Activated T-cell treated with anti-CD3 and anti-CD28 coated beads, Interleukin-2, amount 50 U/mL, for 72 hours (primary cell): ENCODE results near the gene PCDHGB5. TPM values are rescaled to one million over a fixed set of nuclear protein-coding genes. Genes with fewer than 3 reads are reported as not detected.
"Not testable (repeated sequence)": the region's sequence is repeated elsewhere in the genome, so short reads cannot be mapped to it uniquely, and the experiment has no call there.

Experiments
- ATAC-seq, 2 donors: fragments of 150-1000 bp; cut with Tn5 transposase; replicated peaks in 1 of 2; 2 replicates each; pipeline ENCODE4 v1.10.0; 2021; ENCODE audit warnings: moderate library complexity in 2 of 2, mild to moderate bottlenecking in 1 of 2
- DNase-seq, 2 donors: peaks; one replicate each; pipeline ENCODE4 v3.0.0; 2021 to 2022; ENCODE audit warnings: mixed read lengths in 1 of 2
- H3K27ac Mint-ChIP-seq: one replicate; pipeline ENCODE4 v1.8.0; 2022; ENCODE audit warnings: mild to moderate bottlenecking, moderate library complexity, mixed read lengths
- H3K27me3 Mint-ChIP-seq: one replicate; pipeline ENCODE4 v1.8.0; 2022; ENCODE audit warnings: low read depth, mixed read lengths
- H3K36me3 Mint-ChIP-seq, 2 donors: one replicate each; pipeline ENCODE4 v1.8.0; 2022; ENCODE audit warnings: mixed read lengths in 2 of 2, mild to moderate bottlenecking in 1 of 2; ENCODE audit not compliant: insufficient read depth in 2 of 2
- H3K4me1 Mint-ChIP-seq: one replicate; pipeline ENCODE4 v1.8.0; 2022; ENCODE audit warnings: low read depth, mixed read lengths
- H3K4me3 Mint-ChIP-seq, 2 donors: one replicate each; pipeline ENCODE4 v1.8.0; 2022; ENCODE audit warnings: mild to moderate bottlenecking in 2 of 2, mixed read lengths in 2 of 2, moderate library complexity in 2 of 2
- H3K9me3 Mint-ChIP-seq, 2 donors: one replicate each; pipeline ENCODE4 v1.8.0; 2022; ENCODE audit warnings: mixed read lengths in 2 of 2
- total RNA-seq, 2 donors: library from RNA; stranded (reverse); gene quantifications; one replicate each; pipeline ENCODE4 v1.2.3, GENCODE V29; 2022

Gene PCDHGB5
- total RNA-seq, 2 donors from 2014 or later, result 0.17 to 0.21 TPM

DNA sequence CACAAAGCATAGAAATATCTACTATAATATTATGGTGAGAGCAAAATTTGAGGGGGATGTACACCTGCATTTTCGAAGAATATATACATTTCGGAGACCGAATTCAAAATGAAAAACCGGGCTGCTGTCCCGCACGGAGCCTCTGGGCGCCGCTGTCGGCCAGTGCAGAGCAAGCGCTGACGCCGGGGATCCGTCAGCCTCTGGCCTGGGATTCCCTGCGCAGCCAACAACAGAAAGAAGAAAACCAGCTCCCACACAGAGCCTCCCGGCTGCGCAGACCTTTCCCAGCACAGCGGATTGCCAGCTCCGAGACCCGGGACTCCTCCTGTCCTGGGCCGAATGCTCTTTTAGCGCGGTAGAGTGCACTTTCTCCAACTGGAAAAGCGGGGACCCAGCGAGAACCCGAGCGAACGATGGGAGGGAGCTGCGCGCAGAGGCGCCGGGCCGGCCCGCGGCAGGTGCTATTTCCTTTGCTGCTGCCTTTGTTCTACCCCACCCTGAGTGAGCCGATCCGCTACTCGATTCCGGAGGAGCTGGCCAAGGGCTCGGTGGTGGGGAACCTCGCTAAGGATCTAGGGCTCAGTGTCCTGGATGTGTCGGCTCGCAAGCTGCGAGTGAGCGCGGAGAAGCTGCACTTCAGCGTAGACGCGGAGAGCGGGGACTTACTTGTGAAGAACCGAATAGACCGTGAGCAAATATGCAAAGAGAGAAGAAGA is 10.2 kb downstream of the PCDHGB5 start, which contains the start of gene PCDHGB6:
Gene PCDHGB6, plus strand, starts transcription at position 232 of the 716 bp plus-strand sequence. Its CDS starts 182 bp downstream, at position 414.
- Mint-ChIP-seq H3K9me3 (peaks cover 8 to 11% of the 10 kb centered on the region in 2 donors), H3K27me3 (peaks cover 81% of the 10 kb centered on the region), H3K4me3 (peak within 1 kb of the TSS; percentile 58 to 67), H3K4me1 (peaks cover 13% of the 10 kb centered on the region), H3K36me3 (peaks cover 14 to 27% of the 10 kb centered on the region in 2 donors), H3K27ac (peak within 1 kb of the TSS; percentile 68)
- ATAC-seq, result peak; percentile 55 to 59
- peak; percentile 41 to 53 for DNase-seq

GRCh38 chr5:141409598-141410306 is 12.0 kb downstream of the PCDHGB5 start:
- peaks cover 18 to 35% of the 10 kb centered on the region in 2 donors for H3K36me3 Mint-ChIP-seq
- H3K4me3 Mint-ChIP-seq, result no peak overlapping the region
- no peak for ATAC-seq
- no peak overlapping the region for H3K27ac Mint-ChIP-seq
- H3K4me1 Mint-ChIP-seq, result peaks cover 25% of the 10 kb centered on the region
- peaks cover 11 to 12% of the 10 kb centered on the region in 2 donors for H3K9me3 Mint-ChIP-seq
- peaks cover 84% of the 10 kb centered on the region for H3K27me3 Mint-ChIP-seq
- DNase-seq, result no peak

DNA sequence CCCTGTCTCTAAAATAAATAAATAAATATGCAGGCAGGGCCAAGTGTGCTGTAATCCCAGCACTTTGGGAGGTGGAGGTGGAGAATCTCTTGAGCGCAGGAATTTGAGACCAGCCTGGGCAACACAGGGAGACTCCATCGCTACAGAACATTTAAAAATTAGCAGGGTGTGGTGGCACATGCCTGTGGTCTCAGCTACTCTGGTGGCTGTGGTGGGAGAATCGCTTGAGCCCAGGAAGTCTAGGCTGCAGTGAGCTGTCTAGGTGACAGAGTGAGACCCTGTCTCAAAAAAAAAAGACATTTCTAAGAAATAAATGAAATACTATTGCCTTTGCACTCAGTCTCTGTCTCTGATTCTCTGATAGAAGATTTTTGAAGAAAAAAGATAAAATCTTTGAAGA is 13.8 kb downstream of the PCDHGB5 start:
- Mint-ChIP-seq H3K27me3 (peaks cover 79% of the 10 kb centered on the region), H3K4me3 (no peak overlapping the region), H3K9me3 (peaks cover 8 to 12% of the 10 kb centered on the region in 2 donors)

DNA sequence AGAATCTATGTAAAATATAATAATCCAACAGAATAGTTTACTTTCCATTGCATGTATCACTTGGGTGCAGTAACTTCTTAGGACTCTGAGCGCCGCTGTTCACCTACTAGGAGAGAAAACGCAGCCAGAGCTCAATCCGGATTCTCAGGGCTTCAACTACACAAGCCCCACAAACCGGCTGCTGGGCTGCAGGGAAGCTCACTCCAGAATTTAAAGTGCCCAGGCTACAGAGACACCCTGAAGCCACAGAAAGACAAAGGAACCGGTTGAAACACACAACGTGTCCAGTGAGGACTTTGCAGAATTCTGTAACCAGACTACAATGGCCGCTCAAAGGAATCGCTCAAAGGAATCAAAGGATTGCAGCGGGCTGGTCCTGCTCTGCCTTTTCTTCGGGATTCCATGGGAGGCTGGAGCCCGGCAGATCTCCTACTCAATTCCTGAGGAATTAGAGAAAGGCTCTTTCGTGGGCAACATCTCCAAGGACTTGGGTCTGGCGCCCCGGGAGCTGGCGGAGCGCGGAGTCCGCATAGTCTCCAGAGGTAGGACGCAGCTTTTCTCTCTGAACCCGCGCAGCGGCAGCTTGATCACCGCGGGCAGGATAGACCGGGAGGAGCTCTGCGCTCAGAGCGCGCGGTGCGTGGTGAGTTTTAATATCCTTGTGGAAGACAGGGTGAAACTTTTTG is 15.2 kb downstream of the PCDHGB5 start, which contains the start of gene PCDHGA10:
Gene PCDHGA10, plus strand, starts transcription at position 134 of the 686 bp plus-strand sequence. Its CDS starts 189 bp downstream, at position 323.
- Mint-ChIP-seq H3K4me1 (peaks cover 35% of the 10 kb centered on the region), H3K4me3 (peak within 1 kb of the TSS; percentile 91 to 92), H3K36me3 (peaks cover 17 to 28% of the 10 kb centered on the region in 2 donors), H3K9me3 (peaks cover 10 to 12% of the 10 kb centered on the region in 2 donors), H3K27ac (peak within 1 kb of the TSS; percentile 82), H3K27me3 (peaks cover 79% of the 10 kb centered on the region)
- DNase-seq, result peak; percentile 61 to 69
- ATAC-seq, result peak; percentile 80 to 81

More for the DNA sequence above, 13.8 kb downstream of the PCDHGB5 start:
- H3K27ac Mint-ChIP-seq, result no peak overlapping the region
- no peak for ATAC-seq
- H3K36me3 Mint-ChIP-seq, result peaks cover 14 to 31% of the 10 kb centered on the region in 2 donors
- H3K4me1 Mint-ChIP-seq, result peaks cover 31% of the 10 kb centered on the region
- DNase-seq, result no peak

DNA sequence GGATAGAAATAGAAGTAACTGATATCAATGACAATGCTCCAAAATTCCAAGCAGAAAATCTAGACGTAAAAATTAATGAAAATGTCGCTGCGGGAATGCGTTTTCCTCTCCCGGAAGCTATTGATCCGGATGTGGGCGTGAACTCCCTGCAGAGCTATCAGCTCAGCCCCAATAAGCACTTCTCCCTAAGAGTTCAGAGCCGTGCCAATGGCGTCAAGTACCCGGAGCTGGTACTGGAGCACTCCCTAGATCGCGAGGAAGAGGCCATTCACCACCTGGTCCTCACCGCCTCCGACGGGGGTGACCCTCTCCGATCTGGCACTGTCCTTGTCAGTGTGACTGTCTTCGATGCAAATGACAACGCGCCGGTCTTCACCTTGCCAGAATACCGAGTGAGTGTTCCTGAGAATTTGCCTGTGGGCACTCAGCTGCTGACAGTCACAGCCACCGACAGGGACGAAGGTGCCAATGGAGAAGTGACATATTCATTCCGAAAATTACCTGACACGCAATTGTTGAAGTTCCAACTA is 15.9 kb downstream of the PCDHGB5 start:
- Mint-ChIP-seq H3K27ac (peak overlapping the region; percentile 82), H3K36me3 (peaks cover 20 to 29% of the 10 kb centered on the region in 2 donors), H3K4me3 (peak overlapping the region; percentile 91 to 92), H3K4me1 (peaks cover 37% of the 10 kb centered on the region), H3K27me3 (peaks cover 79% of the 10 kb centered on the region), H3K9me3 (peaks cover 12 to 13% of the 10 kb centered on the region in 2 donors)
- no peak for DNase-seq
- ATAC-seq, result no peak

GRCh38 chr5:141414548-141415274 is 17.0 kb downstream of the PCDHGB5 start:
- ATAC-seq, H3K27ac Mint-ChIP-seq: not testable (repeated sequence)
- H3K36me3 Mint-ChIP-seq, result peaks cover 20 to 27% of the 10 kb centered on the region in 2 donors

GRCh38 chr5:141415275-141415618 is 17.5 kb downstream of the PCDHGB5 start:
- peaks cover 8 to 11% of the 10 kb centered on the region in 2 donors for H3K9me3 Mint-ChIP-seq
- H3K27ac Mint-ChIP-seq, DNase-seq, ATAC-seq: not testable (repeated sequence)
- peaks cover 32% of the 10 kb centered on the region for H3K4me1 Mint-ChIP-seq
- peak overlapping the region; percentile 37 to 59 for H3K4me3 Mint-ChIP-seq
- peaks cover 80% of the 10 kb centered on the region for H3K27me3 Mint-ChIP-seq
- H3K36me3 Mint-ChIP-seq, result peaks cover 19 to 28% of the 10 kb centered on the region in 2 donors

More at GRCh38 chr5:141414548-141415274, 17.0 kb downstream of the PCDHGB5 start:
- Mint-ChIP-seq H3K4me1 (peaks cover 32% of the 10 kb centered on the region), H3K4me3 (peak overlapping the region; percentile 19 to 37), H3K27me3 (peaks cover 80% of the 10 kb centered on the region)
- not testable (repeated sequence) for DNase-seq, H3K9me3 Mint-ChIP-seq

DNA sequence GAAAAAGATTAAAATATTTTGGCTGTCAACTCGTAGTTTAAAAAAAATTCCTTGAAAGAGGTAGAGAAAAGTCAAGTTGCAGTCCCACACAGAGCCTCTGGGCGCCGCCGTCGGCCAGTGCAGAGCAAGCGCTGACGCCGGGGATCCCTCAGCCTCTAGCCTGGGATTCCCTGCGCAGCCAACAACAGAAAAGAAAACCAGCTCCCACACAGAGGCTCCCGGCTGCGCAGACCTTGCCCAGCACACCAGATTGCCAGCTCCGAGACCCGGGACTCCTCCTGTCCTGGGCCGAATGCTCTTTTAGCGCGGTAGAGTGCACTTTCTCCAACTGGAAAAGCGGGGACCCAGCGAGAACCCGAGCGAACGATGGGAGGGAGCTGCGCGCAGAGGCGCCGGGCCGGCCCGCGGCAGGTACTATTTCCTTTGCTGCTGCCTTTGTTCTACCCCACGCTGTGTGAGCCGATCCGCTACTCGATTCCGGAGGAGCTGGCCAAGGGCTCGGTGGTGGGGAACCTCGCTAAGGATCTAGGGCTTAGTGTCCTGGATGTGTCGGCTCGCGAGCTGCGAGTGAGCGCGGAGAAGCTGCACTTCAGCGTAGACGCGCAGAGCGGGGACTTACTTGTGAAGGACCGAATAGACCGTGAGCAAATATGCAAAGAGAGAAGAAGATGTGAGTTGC is 19.9 kb downstream of the PCDHGB5 start, which contains the start of gene PCDHGB7:
Gene PCDHGB7, plus strand, starts transcription at position 184 of the 679 bp plus-strand sequence. Its CDS starts 183 bp downstream, at position 367.
- not testable (repeated sequence) for H3K9me3 Mint-ChIP-seq
- H3K4me3 Mint-ChIP-seq, result peak within 1 kb of the TSS; percentile 77 to 86
- H3K36me3 Mint-ChIP-seq, result peaks cover 17 to 43% of the 10 kb centered on the region in 2 donors
- DNase-seq (peak; percentile 67 to 71), ATAC-seq (peak; percentile 77 to 79)
- peaks cover 46% of the 10 kb centered on the region for H3K4me1 Mint-ChIP-seq
- peak within 1 kb of the TSS; percentile 77 for H3K27ac Mint-ChIP-seq
- H3K27me3 Mint-ChIP-seq, result peaks cover 90% of the 10 kb centered on the region

DNA sequence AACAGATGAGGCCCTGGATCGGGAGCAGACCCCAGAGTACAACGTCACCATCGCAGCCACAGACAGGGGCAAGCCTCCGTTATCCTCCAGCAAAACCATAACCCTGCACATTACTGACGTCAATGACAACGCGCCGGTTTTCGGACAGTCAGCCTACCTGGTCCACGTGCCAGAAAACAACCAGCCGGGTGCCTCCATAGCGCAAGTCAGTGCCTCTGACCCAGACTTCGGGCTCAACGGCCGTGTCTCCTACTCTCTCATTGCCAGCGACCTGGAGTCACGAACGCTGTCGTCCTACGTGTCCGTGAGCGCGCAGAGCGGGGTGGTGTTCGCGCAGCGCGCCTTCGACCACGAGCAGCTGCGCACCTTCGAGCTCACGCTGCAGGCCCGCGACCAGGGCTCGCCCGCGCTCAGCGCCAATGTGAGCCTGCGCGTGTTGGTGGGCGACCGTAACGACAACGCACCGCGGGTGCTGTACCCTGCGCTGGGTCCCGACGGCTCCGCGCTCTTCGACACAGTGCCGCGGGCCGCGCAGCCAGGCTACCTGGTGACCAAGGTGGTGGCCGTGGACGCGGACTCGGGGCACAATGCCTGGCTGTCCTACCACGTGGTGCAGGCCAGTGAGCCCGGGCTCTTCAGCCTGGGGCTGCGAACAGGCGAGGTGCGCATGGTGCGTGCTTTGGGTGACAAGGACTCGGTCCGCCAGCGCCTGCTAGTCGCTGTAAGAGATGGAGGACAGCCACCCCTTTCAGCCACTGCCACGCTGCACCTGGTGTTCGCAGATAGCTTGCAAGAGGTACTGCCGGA is 21.5 kb downstream of the PCDHGB5 start:
- Mint-ChIP-seq H3K4me1 (peaks cover 31% of the 10 kb centered on the region), H3K27ac (no peak overlapping the region), H3K9me3 (peaks cover 8 to 14% of the 10 kb centered on the region in 2 donors), H3K36me3 (peaks cover 23 to 35% of the 10 kb centered on the region in 2 donors), H3K27me3 (peaks cover 86% of the 10 kb centered on the region), H3K4me3 (no peak overlapping the region)
- DNase-seq, result no peak
- ATAC-seq, result no peak

GRCh38 chr5:141420855-141421488 is 23.2 kb downstream of the PCDHGB5 start, which contains the start of gene PCDHGA11:
TSS of gene PCDHGA11 (plus strand) at chr5:141421051. CDS start at chr5:141421228, 177 bp downstream.
- DNase-seq (peak; percentile 56 to 58), ATAC-seq (peak; percentile 48 to 49)
- Mint-ChIP-seq H3K36me3 (peaks cover 19 to 34% of the 10 kb centered on the region in 2 donors), H3K4me1 (peaks cover 20% of the 10 kb centered on the region), H3K4me3 (peak within 1 kb of the TSS; percentile 85 to 87), H3K27ac (peak within 1 kb of the TSS; percentile 80), H3K27me3 (peaks cover 85% of the 10 kb centered on the region), H3K9me3 (peaks cover 5 to 12% of the 10 kb centered on the region in 2 donors)
